ENCODE measurements around the gene AATK.

The AATK gene

GRCh38 chr17:81126281-81127132 lies 39.5 kb downstream of the AATK start:
- no peak for DNase-seq

GRCh38 chr17:81125573-81126081 lies 40.4 kb downstream of the AATK start:
- DNase-seq: no peak

- no peak for DNase-seq
Observed at GRCh38 chr17:81124377-81124776, 41.6 kb downstream of the AATK start.

- no peak for DNase-seq
Observed at GRCh38 chr17:81123052-81124048, 42.7 kb downstream of the AATK start.

GRCh38 chr17:81121841-81122733 lies 43.9 kb downstream of the AATK start:
- DNase-seq: no peak

- DNase-seq: no peak
Observed at GRCh38 chr17:81120695-81121621, 45.1 kb downstream of the AATK start.

- no peak for DNase-seq
Observed at GRCh38 chr17:81120149-81120484, 45.9 kb downstream of the AATK start.

GRCh38 chr17:81119223-81120148 lies 46.5 kb downstream of the AATK start:
- peak; percentile 86 for DNase-seq

- no peak for DNase-seq
Observed at GRCh38 chr17:81118308-81119221, 47.5 kb downstream of the AATK start.

- no peak for DNase-seq
Observed at GRCh38 chr17:81117672-81118198, 48.3 kb downstream of the AATK start.

GRCh38 chr17:81116704-81117103 lies 49.3 kb downstream of the AATK start:
- no peak for DNase-seq

- DNase-seq: no peak
Observed at GRCh38 chr17:81115749-81116464, 50.1 kb downstream of the AATK start.

GRCh38 chr17:81115219-81115618 lies 50.8 kb downstream of the AATK start:
- DNase-seq: no peak

GRCh38 chr17:81114351-81115093 lies 51.5 kb downstream of the AATK start:
- no peak for DNase-seq

GRCh38 chr17:81113158-81113724 lies 52.8 kb downstream of the AATK start:
- DNase-seq: no peak

- DNase-seq: no peak
Observed at GRCh38 chr17:81112450-81112849, 53.6 kb downstream of the AATK start.

- DNase-seq: no peak
Observed at GRCh38 chr17:81111066-81111465, 55.0 kb downstream of the AATK start.
